GM21576 (cell line): ENCODE measurements around the gene DCHS1.

Source experiments
- ATAC-seq: cut with Tn5 transposase; IDR thresholded peaks from one replicate; pipeline ENCODE4 v1.9.1; 2021; ENCODE audit warnings: mild to moderate bottlenecking, moderate library complexity; ENCODE audit not compliant: unreplicated experiment

Gene DCHS1

GRCh38 chr11:6599881-6600390 lies 55.7 kb downstream of the DCHS1 start:
- ATAC-seq, result no peak

- ATAC-seq, result no peak
Observed at GRCh38 chr11:6599449-6599848, 56.2 kb downstream of the DCHS1 start.

GRCh38 chr11:6598555-6598954 lies 57.1 kb downstream of the DCHS1 start:
- ATAC-seq, result no peak

GRCh38 chr11:6596239-6596877 lies 59.3 kb downstream of the DCHS1 start:
- ATAC-seq, result no peak

- no peak for ATAC-seq
Observed at GRCh38 chr11:6594142-6594768, 61.4 kb downstream of the DCHS1 start.

- ATAC-seq, result no peak
Observed at GRCh38 chr11:6588018-6588417, 67.6 kb downstream of the DCHS1 start.

GRCh38 chr11:6587360-6587953 lies 68.2 kb downstream of the DCHS1 start:
- no peak for ATAC-seq

GRCh38 chr11:6586434-6587359 lies 68.9 kb downstream of the DCHS1 start:
- no peak for ATAC-seq

GRCh38 chr11:6584528-6584927 lies 71.1 kb downstream of the DCHS1 start:
- ATAC-seq, result no peak

GRCh38 chr11:6583584-6583983 lies 72.0 kb downstream of the DCHS1 start:
- ATAC-seq, result no peak

- ATAC-seq, result no peak
Observed at GRCh38 chr11:6579681-6580080, 75.9 kb downstream of the DCHS1 start.

- no peak for ATAC-seq
Observed at GRCh38 chr11:6578134-6578533, 77.5 kb downstream of the DCHS1 start.

- no peak for ATAC-seq
Observed at GRCh38 chr11:6576471-6577373, 78.9 kb downstream of the DCHS1 start.

- ATAC-seq, result no peak
Observed at GRCh38 chr11:6574816-6575715, 80.5 kb downstream of the DCHS1 start.

GRCh38 chr11:6572215-6572614 lies 83.4 kb downstream of the DCHS1 start:
- no peak for ATAC-seq

- no peak for ATAC-seq
Observed at GRCh38 chr11:6571434-6572008, 84.1 kb downstream of the DCHS1 start.
